Right cardiac atrium (tissue), 5 donors: Measurements from ENCODE around the gene POSTN. TPM values are rescaled to one million over a fixed set of nuclear protein-coding genes. Genes with fewer than 3 reads are reported as not detected.
A peak's percentile ranks its signal among the peaks of the same experiment; 100 is the strongest.
"Not testable (repeated sequence)": the region's sequence is repeated elsewhere in the genome, so short reads cannot be mapped to it uniquely, and the experiment has no call there.

Experiments used
- ATAC-seq, 2 donors: fragments of 200-7000 bp; cut with Tn5 transposase; one replicate each; pipeline versions ENCODE4 v1.8.0 to v1.9.1; 2020; ENCODE audit warnings: moderate library complexity in 2 of 2, mild to moderate bottlenecking in 1 of 2
- DNase-seq, 3 donors: peaks; one replicate each; pipeline ENCODE4 v3.0.0-alpha.2; 2020
- H3K27ac ChIP-seq: one replicate; pipeline ENCODE4 v1.5.1; 2013; ENCODE audit warnings: mild to moderate bottlenecking, low read length, control low read depth, moderate library complexity
- H3K27me3 ChIP-seq: one replicate; pipeline ENCODE4 v1.6.1; 2013; ENCODE audit not compliant: control insufficient read depth, insufficient read depth
- H3K4me1 ChIP-seq: one replicate; pipeline ENCODE4 v1.6.1; 2013; ENCODE audit warnings: low read length; ENCODE audit not compliant: control insufficient read depth, insufficient read depth
- H3K4me3 ChIP-seq: one replicate; pipeline ENCODE4 v1.5.1; 2013; ENCODE audit warnings: low read length, control low read depth
- H3K9me3 ChIP-seq: one replicate; pipeline ENCODE4 v1.6.1; 2013; ENCODE audit warnings: low read length; ENCODE audit not compliant: control insufficient read depth
- WGBS: extraction: QIAGEN DNeasy Blood & Tissue Kit; methylation state at CpG from one replicate; pipeline ENCODE4 v1.1.7; 2013; 5-methylcytosine and 5-hydroxymethylcytosine counted together
- intact Hi-C, 4 donors: fragments of 100-400 bp; cut with DNase I; formaldehyde crosslinking; loops; one replicate each; pipeline versions ENCODE4 v1.11.0 to v1.14.0; 2022 to 2023
- polyA plus RNA-seq: library from polyadenylated mRNA; stranded (reverse); fragments of 200-250 nt; gene quantifications from one replicate; pipeline ENCODE4 v1.2.3, GENCODE V29; 2013
- total RNA-seq, 4 donors: library from RNA; stranded (reverse); fragmentation: NEBNext Ultra II Directional; extraction: Animal tissue kit (Norgen Biotek cat#: 25700); gene quantifications; one replicate each; pipeline ENCODE4 v1.2.1, GENCODE V29; 2021
- donor health status: healthy with polysubstance abuse.
- donor health status: DM: no; HTN: yes; CAD: no.
- donor health status: DM: no; HTN: no; CAD: no.
- donor health status: DM: no; HTN: yes; CAD: no; lungs with severe emphysema.
- donor health status: DM: yes; HTN: yes; CAD: no.

POSTN gene
- total and polyA plus RNA-seq, 5 donors: 65.3 to 191 (median 133) TPM

DNA sequence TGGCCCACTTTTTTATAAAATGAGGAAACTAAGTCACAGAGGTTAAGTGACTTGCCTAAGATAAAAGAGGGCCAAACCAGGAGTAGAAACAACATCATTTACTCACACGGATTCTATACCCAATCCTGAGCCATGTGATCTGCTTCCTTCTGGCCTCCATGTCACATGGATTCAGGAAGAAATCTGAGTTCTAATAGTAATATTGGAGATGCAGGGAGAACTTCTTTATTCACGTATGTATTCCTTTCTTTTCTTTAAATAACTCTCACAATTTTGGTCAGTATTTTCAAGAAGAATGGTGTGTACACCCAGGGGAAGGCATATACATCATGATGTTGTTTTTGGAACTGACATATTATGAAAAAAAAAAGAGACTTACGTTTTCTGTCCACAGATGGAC lies 1.8 kb downstream of the POSTN start:
- H3K4me1 ChIP-seq: peaks cover 1% of the 10 kb centered on the region
- H3K27me3 ChIP-seq: no peaks in the 10 kb centered on the region
- H3K27ac ChIP-seq: no peak overlapping the region
- ATAC-seq (no peak), DNase-seq (no peak)
- intact Hi-C loops: no loop called here
- WGBS: 58% methylated on average over 3 of the region's 3 CpGs
- H3K9me3 ChIP-seq: no peaks in the 10 kb centered on the region
- H3K4me3 ChIP-seq: peak overlapping the region; percentile 48

DNA sequence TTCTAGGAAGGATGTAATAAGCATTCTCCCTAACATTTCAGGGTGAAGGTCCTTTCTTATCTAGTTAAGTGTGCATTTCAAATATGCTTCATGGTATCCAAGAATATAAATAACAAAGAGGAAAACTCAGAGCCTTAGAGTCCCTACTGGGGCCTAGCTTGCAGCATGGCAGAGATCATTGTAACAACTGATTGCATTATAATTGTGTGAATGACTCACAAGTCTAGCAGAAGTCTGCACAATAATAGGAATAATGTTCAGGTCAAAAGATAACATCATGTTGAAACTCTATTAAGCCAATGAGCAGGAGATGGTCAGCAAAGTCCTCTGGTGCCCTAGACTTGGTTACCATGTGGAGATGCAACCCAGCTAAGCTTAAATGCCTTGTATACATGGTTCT lies 3.4 kb downstream of the POSTN start:
- no peak overlapping the region for H3K27ac ChIP-seq
- ATAC-seq (peak in 1 of 2 donors; percentile 55), DNase-seq (no peak)
- intact Hi-C loops: no loop called here
- H3K4me3 ChIP-seq: no peak overlapping the region
- H3K9me3 ChIP-seq: no peaks in the 10 kb centered on the region
- H3K27me3 ChIP-seq: no peaks in the 10 kb centered on the region
- peaks cover 1% of the 10 kb centered on the region for H3K4me1 ChIP-seq

DNA sequence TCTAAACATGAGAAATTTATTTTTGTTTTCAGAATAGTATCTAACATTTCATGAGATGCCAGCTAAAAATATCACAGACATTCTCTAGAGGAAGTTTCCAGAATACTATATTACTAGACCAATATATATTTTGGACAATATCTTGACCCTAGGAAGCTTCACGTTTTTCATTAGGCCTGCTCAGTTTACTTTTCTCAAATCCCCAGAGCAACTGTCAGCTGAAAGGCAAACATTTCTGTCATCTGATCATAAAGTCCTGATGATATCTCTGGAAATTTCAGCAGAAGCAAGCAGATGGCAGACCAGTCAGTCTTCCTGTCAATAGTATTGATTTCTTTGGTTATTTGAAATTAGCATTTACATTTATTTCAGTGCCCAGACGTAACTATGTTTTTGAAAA lies 4.0 kb downstream of the POSTN start:
- ATAC-seq (no peak), DNase-seq (no peak)
- 60% methylated on average over 2 of the region's 2 CpGs for WGBS
- H3K4me3 ChIP-seq: no peak overlapping the region
- H3K9me3 ChIP-seq: no peaks in the 10 kb centered on the region
- H3K27ac ChIP-seq: no peak overlapping the region
- intact Hi-C loops: no loop called here
- no peaks in the 10 kb centered on the region for H3K27me3 ChIP-seq
- H3K4me1 ChIP-seq: peaks cover 1% of the 10 kb centered on the region

DNA sequence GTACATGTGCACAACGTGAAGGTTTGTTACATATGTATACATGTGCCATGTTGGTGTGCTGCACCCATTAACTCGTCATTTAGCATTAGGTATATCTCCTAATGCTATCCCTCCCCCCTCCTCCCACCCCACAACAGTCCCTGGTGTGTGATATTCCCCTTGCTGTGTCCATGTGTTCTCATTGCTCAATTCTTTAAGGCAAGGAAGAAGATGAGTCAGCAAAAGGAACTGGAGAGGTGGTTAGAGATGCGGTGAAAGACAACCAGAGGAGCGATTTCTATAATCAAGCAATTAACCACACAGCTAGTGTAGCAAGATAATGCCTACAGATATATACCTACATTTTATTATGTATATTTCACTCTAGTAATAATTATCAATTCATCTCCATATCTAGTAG lies 9.2 kb downstream of the POSTN start:
- DNase-seq, H3K9me3 ChIP-seq, intact Hi-C loops, H3K4me1 ChIP-seq, H3K27me3 ChIP-seq, H3K4me3 ChIP-seq, ATAC-seq, H3K27ac ChIP-seq: not testable (repeated sequence)
- WGBS: 88% methylated on average over 4 of the region's 4 CpGs

DNA sequence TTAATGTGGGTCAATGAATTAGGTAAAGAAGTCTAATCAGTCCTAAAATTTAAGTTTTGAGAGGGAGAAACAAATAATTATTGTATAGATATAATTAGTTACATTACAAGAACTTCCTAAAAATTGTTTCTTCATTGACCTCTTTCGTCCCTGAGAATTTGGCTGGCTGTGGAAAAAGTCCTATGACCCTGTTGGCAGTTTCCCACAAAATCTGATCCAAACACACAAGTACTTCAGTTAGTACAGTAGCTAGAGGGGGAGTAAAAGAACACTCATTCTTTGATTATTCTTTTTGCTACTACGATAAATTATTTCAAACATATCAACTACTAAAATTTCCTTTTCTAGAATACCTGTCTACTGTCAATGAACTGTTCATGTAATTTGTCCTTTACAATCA lies 11.3 kb downstream of the POSTN start:
- intact Hi-C loops: no loop called here
- DNase-seq (no peak), ATAC-seq (no peak)
- no peaks in the 10 kb centered on the region for H3K4me1 ChIP-seq
- 19% methylated on average over 2 of the region's 2 CpGs for WGBS
- no peak overlapping the region for H3K27ac ChIP-seq
- no peaks in the 10 kb centered on the region for H3K27me3 ChIP-seq
- no peak overlapping the region for H3K4me3 ChIP-seq
- no peaks in the 10 kb centered on the region for H3K9me3 ChIP-seq

DNA sequence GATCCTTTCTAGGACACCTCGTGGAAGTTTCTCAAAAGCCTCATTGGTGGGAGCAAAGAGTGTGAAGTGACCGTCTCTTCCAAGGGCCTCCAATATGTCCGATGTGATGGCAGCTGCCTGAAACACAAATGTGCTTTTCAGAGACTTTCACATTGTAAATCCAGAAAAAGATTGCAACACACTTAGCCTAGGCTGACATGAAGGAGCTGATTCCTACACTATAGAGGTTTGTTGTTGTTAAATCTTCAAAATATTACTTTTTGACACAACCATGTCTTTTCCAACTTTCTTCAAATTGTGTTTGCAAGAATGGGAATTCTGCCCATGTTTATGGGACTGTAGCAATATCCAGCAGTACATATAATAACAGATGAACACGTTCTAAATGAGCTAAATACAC lies 12.4 kb downstream of the POSTN start:
- H3K27ac ChIP-seq: no peak overlapping the region
- 86% methylated on average over 4 of the region's 4 CpGs for WGBS
- H3K27me3 ChIP-seq: no peaks in the 10 kb centered on the region
- no peaks in the 10 kb centered on the region for H3K4me1 ChIP-seq
- ATAC-seq (no peak), DNase-seq (no peak)
- H3K9me3 ChIP-seq: no peaks in the 10 kb centered on the region
- intact Hi-C loops: no loop called here
- H3K4me3 ChIP-seq: no peak overlapping the region

DNA sequence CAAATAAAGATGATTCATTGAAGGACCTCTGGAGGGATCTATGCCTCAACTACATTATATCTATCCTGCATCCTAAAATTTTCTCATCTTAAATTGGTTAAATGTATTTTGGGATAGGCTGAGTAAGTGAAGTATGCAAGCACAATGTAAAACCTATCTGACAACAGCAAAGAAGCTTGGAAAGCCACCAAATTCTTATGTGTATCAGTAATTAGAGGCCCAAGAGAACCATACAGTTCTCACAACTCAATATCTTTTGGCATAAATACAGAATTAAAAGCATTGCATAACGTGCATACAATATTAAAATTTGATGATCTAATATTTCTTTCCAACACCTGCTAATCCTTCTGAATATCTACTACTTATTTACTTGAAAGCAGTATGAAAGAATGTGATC lies 13.0 kb downstream of the POSTN start:
- ATAC-seq: no peak
- no peak overlapping the region for H3K4me3 ChIP-seq
- no peak overlapping the region for H3K27ac ChIP-seq
- intact Hi-C loops: no loop called here
- no peak for DNase-seq
- no peaks in the 10 kb centered on the region for H3K4me1 ChIP-seq
- no peaks in the 10 kb centered on the region for H3K9me3 ChIP-seq
- no peaks in the 10 kb centered on the region for H3K27me3 ChIP-seq
- WGBS: 21% methylated on average over 1 of the region's 1 CpG

DNA sequence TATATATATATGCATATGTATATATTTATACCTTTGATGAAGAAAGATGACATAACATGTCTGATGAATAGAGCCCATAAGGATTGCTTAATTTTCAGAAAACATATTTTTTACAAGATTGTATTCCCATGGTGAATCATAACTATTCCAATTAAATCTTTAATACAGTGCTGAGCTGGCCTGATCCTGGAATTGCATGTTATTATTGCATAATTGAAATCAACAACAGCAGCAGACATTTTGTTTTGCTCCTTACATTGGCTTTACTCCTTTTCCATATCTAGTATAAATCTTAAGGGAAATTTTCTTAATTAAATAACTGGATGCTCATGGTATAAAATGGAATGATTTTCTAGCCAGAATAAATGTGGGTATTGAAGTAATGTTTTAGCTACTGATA lies 22.0 kb downstream of the POSTN start:
- H3K4me3 ChIP-seq: no peak overlapping the region
- no peaks in the 10 kb centered on the region for H3K27me3 ChIP-seq
- ATAC-seq (no peak), DNase-seq (no peak)
- no peak overlapping the region for H3K27ac ChIP-seq
- no peaks in the 10 kb centered on the region for H3K9me3 ChIP-seq
- H3K4me1 ChIP-seq: no peaks in the 10 kb centered on the region
- intact Hi-C loops: loop anchor here in 1 of 4 donors (5.0 kb wide), 1 partner anchor 44 kb away; no protein-coding TSS in a partner anchor

DNA sequence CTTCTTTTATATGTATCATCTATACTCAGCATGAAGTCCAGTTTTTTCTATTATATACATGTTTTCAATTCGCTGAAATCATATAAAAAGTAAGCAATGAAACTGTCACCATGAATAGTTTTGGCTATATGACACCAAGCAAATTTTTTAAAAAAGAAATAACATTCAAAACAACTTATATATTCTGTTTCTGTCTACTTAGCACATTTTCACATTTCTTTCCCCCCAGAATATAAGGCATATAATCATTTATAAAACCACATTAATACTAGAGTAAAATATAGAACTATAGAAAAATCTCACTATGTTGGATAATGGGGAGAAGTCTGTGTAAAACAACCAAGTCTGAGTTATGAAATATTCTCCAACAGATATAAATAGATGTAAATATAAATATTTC lies 33.1 kb downstream of the POSTN start:
- ATAC-seq: no peak
- 89% methylated on average over 1 of the region's 1 CpG for WGBS
- Histone ChIP-seq H3K4me1 (no peaks in the 10 kb centered on the region), H3K9me3 (no peaks in the 10 kb centered on the region), H3K27ac (no peak overlapping the region), H3K4me3 (no peak overlapping the region), H3K27me3 (no peaks in the 10 kb centered on the region)
- no peak for DNase-seq
- intact Hi-C loops: no loop called here

DNA sequence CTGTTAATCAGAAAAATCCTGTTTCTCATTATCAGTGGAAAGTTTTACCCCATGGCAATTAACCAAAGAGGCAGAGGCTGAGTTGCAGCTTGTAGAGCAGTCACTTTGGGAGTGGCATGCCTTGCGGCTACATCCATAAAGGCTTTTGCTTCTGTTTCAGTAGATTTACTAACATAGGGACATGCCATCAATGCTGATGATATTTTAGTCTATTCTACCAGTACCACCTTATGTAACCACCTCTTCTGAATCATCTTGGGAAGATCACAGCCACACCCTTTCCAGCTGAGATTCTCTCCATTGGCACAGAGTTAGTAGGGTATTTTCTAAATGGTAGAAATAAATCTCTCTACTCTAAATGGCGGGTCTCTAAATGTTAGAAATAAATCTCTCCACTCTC lies 37.5 kb downstream of the POSTN start:
- H3K9me3 ChIP-seq: no peaks in the 10 kb centered on the region
- H3K27ac ChIP-seq: no peak overlapping the region
- H3K27me3 ChIP-seq: no peaks in the 10 kb centered on the region
- intact Hi-C loops: no loop called here
- no peak for DNase-seq
- WGBS: 90% methylated on average over 2 of the region's 2 CpGs
- H3K4me3 ChIP-seq: no peak overlapping the region
- H3K4me1 ChIP-seq: no peaks in the 10 kb centered on the region
- ATAC-seq: peak in 1 of 2 donors; percentile 13

DNA sequence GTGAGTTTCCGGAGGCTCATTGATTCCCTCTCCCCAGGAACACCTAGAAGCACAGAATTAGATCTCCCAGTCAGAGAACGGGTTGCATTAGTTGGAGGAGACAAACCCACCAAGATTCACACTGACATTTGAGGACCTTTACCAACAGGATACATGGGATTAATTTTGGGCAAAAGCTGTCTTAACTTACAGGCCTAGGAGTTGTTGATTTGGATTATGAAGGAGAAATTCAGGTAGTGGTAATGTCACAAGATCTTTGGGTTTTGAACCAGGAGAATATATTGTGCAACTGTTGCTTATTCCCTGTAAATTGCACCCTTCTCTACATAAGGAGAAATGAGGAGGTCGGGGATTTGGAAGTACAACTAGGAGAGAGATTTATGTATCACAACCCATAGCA lies 38.0 kb downstream of the POSTN start:
- H3K4me1 ChIP-seq: no peaks in the 10 kb centered on the region
- no peak overlapping the region for H3K27ac ChIP-seq
- no peaks in the 10 kb centered on the region for H3K27me3 ChIP-seq
- no peaks in the 10 kb centered on the region for H3K9me3 ChIP-seq
- DNase-seq: no peak
- ATAC-seq: no peak
- intact Hi-C loops: no loop called here
- H3K4me3 ChIP-seq: no peak overlapping the region
- WGBS: 92% methylated on average over 3 of the region's 3 CpGs

DNA sequence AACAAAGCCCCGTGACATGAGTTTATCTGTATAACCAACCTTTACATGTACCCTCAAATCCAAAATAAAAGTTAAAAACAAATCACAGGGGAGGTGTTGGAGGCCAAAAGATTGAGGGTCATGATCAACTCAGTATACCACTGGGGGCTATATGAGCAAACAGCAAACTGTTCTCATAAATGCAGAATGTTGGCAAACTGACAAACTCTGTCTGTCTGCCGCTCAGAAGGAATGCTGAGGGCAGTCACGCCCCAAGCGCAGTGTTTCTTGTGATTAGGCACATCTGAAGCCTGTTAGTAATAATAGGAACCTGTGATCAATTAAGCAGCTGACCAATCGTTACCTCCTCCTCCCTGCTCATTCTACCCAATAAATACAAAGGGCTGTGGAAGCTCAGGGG lies 39.8 kb downstream of the POSTN start:
- H3K9me3 ChIP-seq, H3K4me3 ChIP-seq, H3K27ac ChIP-seq, DNase-seq, H3K27me3 ChIP-seq, ATAC-seq, H3K4me1 ChIP-seq, intact Hi-C loops: not testable (repeated sequence)
- WGBS: 83% methylated on average over 5 of the region's 5 CpGs
